ENCODE results near the gene WDR86. TPM values are rescaled to one million over a fixed set of nuclear protein-coding genes. Genes with fewer than 3 reads are reported as not detected.

Gene WDR86
- total and polyA plus RNA-seq, 2 of the 4 experiments (the other 2 are of a cell fraction), result not detected

DNA sequence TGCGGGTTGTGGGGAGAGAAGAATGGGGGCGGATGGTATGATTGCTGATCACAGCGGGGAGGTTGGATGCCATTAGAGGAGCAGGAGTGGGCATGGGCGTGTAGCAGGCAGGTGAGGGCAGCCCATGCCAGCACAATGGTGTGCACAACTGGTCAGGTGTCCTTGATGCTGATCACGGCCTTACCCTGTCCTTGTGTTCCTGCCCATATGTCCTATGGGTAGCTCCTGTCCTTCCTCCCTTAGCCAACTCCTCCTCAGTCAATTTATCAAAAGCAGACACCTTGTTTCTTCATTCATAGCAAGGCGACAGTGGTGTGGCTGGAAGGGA lies 30.7 kb downstream of the WDR86 start:
- Histone ChIP-seq H4K8ac (ENCODE audit: low read depth in 2 of 2, low read length in 2 of 2) (no peak overlapping the region), H3K27me3 (ENCODE audit: control insufficient read depth, insufficient read depth, low read length) (peaks cover 25% of the 10 kb centered on the region), H2AK5ac (ENCODE audit: low read depth, low read length) (no peak overlapping the region), H3K79me1 (ENCODE audit: low read depth in 1 of 2, low read length in 2 of 2) (no peaks in the 10 kb centered on the region), H3K18ac (ENCODE audit: low read depth, low read length) (no peak overlapping the region), H3K23ac (ENCODE audit: low read depth, low read length) (no peak overlapping the region), H4K91ac (ENCODE audit: insufficient read depth, low read depth, low read length) (no peak overlapping the region), H4K5ac (ENCODE audit: low read depth, low read length) (no peak overlapping the region), H3K9me1 (ENCODE audit: insufficient read depth, low read length) (no peaks in the 10 kb centered on the region), H2BK20ac (ENCODE audit: low read depth, low read length) (no peak overlapping the region), H4K20me1 (ENCODE audit: insufficient read depth, low read length) (no peaks in the 10 kb centered on the region), H2AK9ac (replicated peaks; ENCODE audit: low read depth, low read length, poor library complexity) (peak overlapping the region; percentile 28), H3K4me2 (ENCODE audit: low read depth, low read length) (no peak overlapping the region), H3K4ac (ENCODE audit: low read depth, low read length) (no peak overlapping the region), H3K4me3 (ENCODE audit: insufficient read depth, low read depth, low read length) (no peak overlapping the region), H2BK5ac (ENCODE audit: low read depth, low read length, poor library complexity, severe bottlenecking) (no peak overlapping the region), H3K14ac (replicated peaks; ENCODE audit: low read depth, low read length) (no peak overlapping the region), H3K36me3 (ENCODE audit: control insufficient read depth, insufficient read depth, low read length) (peaks cover 29% of the 10 kb centered on the region), H3K56ac (ENCODE audit: extremely low read depth, insufficient read depth, low read length) (no peak overlapping the region), H3K9me3 (ENCODE audit: control insufficient read depth, insufficient read depth, low read length) (peaks cover under 1% of the 10 kb centered on the region), H3K9ac (ENCODE audit: low read depth, low read length) (no peak overlapping the region), H3K27ac (ENCODE audit: insufficient read depth, low read length) (no peak overlapping the region), H3K4me1 (ENCODE audit: control insufficient read depth, insufficient read depth, low read length) (no peaks in the 10 kb centered on the region), H2BK15ac (ENCODE audit: low read depth, low read length) (no peak overlapping the region), H2BK120ac (ENCODE audit: low read depth, low read length) (no peak overlapping the region), H2AFZ (replicated peaks; ENCODE audit: low read length, poor library complexity) (no peak overlapping the region)
- no peak for TF ChIP-seq RAD21 (IDR thresholded peaks at IDR 0.05; ENCODE audit: low read length)
- TF ChIP-seq RFX5 (IDR thresholded peaks at IDR 0.05; ENCODE audit: low read depth, low read length), result no peak
- TF ChIP-seq POLR2A (IDR thresholded peaks at IDR 0.05; ENCODE audit: low read depth, low read length), result no peak
- TF ChIP-seq CEBPB (IDR thresholded peaks at IDR 0.05; ENCODE audit: low read depth, low read length), result no peak
- TF ChIP-seq, protein P1, sequence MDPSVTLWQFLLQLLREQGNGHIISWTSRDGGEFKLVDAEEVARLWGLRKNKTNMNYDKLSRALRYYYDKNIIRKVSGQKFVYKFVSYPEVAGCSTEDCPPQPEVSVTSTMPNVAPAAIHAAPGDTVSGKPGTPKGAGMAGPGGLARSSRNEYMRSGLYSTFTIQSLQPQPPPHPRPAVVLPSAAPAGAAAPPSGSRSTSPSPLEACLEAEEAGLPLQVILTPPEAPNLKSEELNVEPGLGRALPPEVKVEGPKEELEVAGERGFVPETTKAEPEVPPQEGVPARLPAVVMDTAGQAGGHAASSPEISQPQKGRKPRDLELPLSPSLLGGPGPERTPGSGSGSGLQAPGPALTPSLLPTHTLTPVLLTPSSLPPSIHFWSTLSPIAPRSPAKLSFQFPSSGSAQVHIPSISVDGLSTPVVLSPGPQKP (IDR thresholded peaks at IDR 0.05; ENCODE audit: borderline replicate concordance, low read depth, low read length), result no peak
- no TSS peak for BruUV-seq (replicated peaks)
- dilution Hi-C loops (cut with HindIII; ENCODE audit: low sequenced_read_pairs, unreplicated experiment) (no loop called here), in situ Hi-C loops (cut with MboI; ENCODE audit: low sequenced_read_pairs) (no loop called here), intact Hi-C loops (cut with micrococcal nuclease) (no loop called here)
- ChIA-PET CTCF (interaction anchor here (1.2 kb wide), 1 partner anchor 9 kb away, joined by 4 read pairs; no protein-coding TSS in a partner anchor), POLR2A (ENCODE audit: unreplicated experiment) (no interaction called here)
- WGBS, 2 experiments (ENCODE audit: extremely low coverage in 2 of 2, insufficient read length in 1 of 2), result 86% methylated on average over 4 of the region's 6 CpGs; no CpG with 5 or more reads in 1 of the 2 experiments
- ATAC-seq (ENCODE audit: low read depth), result no peak
- no peak for DNase-seq
